GM12892 (cell line): ENCODE measurements around the gene ASTN2.

ENCODE experiments used
- POLR2A ChIP-seq: IDR thresholded peaks from 2 replicates; pipeline ENCODE4 v1.6.1; 2011; ENCODE audit warnings: low read depth, low read length, control low read depth
- POLR2AphosphoS5 ChIP-seq: IDR thresholded peaks from 2 replicates; pipeline ENCODE4 v1.6.1; 2011; ENCODE audit warnings: low read depth, low read length, control low read depth
- TAF1 ChIP-seq: IDR thresholded peaks from 2 replicates; pipeline ENCODE4 v1.6.1; 2011; ENCODE audit warnings: low read depth, mild to moderate bottlenecking, control low read depth, low read length, borderline replicate concordance

DNA sequence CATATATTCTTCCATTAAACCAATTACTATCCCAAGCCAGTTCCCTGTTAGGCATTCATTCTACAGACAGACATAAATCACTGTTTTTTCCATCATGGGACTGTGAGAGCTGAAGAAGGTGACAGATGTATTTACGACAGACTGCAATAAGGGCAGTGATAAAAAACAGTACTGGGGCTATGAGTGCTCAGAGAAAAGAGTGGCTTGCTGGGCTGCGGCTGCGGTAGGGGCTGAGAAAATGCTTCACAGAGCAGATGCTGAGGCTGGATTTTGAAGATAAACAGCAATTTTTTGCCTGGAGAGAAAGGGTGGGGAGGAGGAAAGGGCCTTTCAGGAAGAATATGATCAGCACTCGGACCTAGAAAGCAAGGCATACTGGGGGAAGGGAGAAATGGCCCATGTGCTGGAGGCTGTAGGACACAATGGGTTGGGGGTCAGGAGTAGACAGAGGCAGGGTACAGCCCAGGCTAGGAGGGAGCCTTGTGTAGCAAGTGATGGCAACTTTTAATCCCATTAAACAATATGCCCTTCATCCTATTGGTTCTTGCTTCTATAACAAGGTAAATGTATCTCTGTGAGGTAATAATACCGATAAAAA is 279.3 kb downstream of the ASTN2 start:
- TF ChIP-seq POLR2AphosphoS5, result no peak
- TF ChIP-seq TAF1, result no peak
- TF ChIP-seq POLR2A, result no peak
